T-cell (primary cell): Measurements from ENCODE around the gene BRF1. TPM values are rescaled to one million over a fixed set of nuclear protein-coding genes. Genes with fewer than 3 reads are reported as not detected.

Source experiments
- ATAC-seq, 4 experiments: fragments of 200-7000 bp in 3 of 4; fragments of 150-1000 bp in 1 of 4; cut with Tn5 transposase; replicated peaks in 1 of 4; 1 replicate in 3 of 4; 2 replicates in 1 of 4; pipeline ENCODE4 v1.10.0; 2021; ENCODE audit warnings: moderate library complexity in 3 of 4, mild to moderate bottlenecking in 2 of 4, moderate number of reproducible peaks in 1 of 4
- CTCF ChIA-PET, 2 donors: fragments of 300-600 bp; sonication (Branson Sonifier 250); formaldehyde crosslinking; loops; one replicate each; lab custom pipeline; 2022; ENCODE audit warnings: antibody characterized with exemption in 2 of 2; lab: Charles Lee
- POLR2A ChIA-PET, 2 donors: fragments of 300-600 bp; sonication (Branson Sonifier 250); formaldehyde crosslinking; loops; one replicate each; lab custom pipeline; 2022; ENCODE audit warnings: antibody characterized with exemption in 2 of 2; lab: Charles Lee
- DNase-seq, 35 experiments: peaks; one replicate each; pipeline versions ENCODE4 v3.0.0 to v3.0.0-alpha.2; 2013 to 2023
- H3K27ac ChIP-seq: one replicate; pipeline ENCODE4 v1.5.1; 2013; ENCODE audit warnings: low read length
- H3K27me3 ChIP-seq, 2 experiments: replicated peaks in 1 of 2; 1 replicate in 1 of 2; 2 replicates in 1 of 2; pipeline versions ENCODE4 v1.6.1 to v1.7.0; 2013; ENCODE audit warnings: low read length in 1 of 2, mixed read lengths in 1 of 2; ENCODE audit not compliant: control insufficient read depth in 2 of 2, insufficient read depth in 2 of 2; ENCODE audit errors: extremely low read depth in 1 of 2
- H3K36me3 ChIP-seq, 2 donors: 1 replicate in 1 of 2; 2 replicates in 1 of 2; pipeline versions ENCODE4 v1.6.1 to v1.7.0; 2013; ENCODE audit warnings: low read length in 1 of 2; ENCODE audit not compliant: control insufficient read depth in 2 of 2, insufficient read depth in 1 of 2; ENCODE audit errors: extremely low read depth in 1 of 2
- H3K4me1 ChIP-seq, 2 experiments: 1 replicate in 1 of 2; 2 replicates in 1 of 2; pipeline versions ENCODE4 v1.6.1 to v1.7.0; 2013; ENCODE audit warnings: low read length in 2 of 2, mixed read lengths in 1 of 2; ENCODE audit not compliant: insufficient read depth in 2 of 2, control insufficient read depth in 1 of 2; ENCODE audit errors: extremely low read depth in 1 of 2
- H3K4me3 ChIP-seq, 2 donors: 1 replicate in 1 of 2; 2 replicates in 1 of 2; pipeline versions ENCODE4 v1.5.1 to v1.7.0; 2013; ENCODE audit warnings: mild to moderate bottlenecking in 2 of 2, low read length in 1 of 2, moderate library complexity in 1 of 2; ENCODE audit not compliant: control insufficient read depth in 1 of 2; ENCODE audit errors: extremely low read depth in 1 of 2
- H3K9me3 ChIP-seq: 2 replicates; pipeline ENCODE4 v1.7.0; 2013
- H3K27ac Mint-ChIP-seq, 2 donors: one replicate each; pipeline ENCODE4 v1.8.0; 2020 to 2021; ENCODE audit warnings: mild to moderate bottlenecking in 2 of 2, mixed read lengths in 2 of 2
- H3K27me3 Mint-ChIP-seq, 2 donors: one replicate each; pipeline ENCODE4 v1.8.0; 2021 to 2022; ENCODE audit warnings: mixed read lengths in 2 of 2
- H3K36me3 Mint-ChIP-seq: one replicate; pipeline ENCODE4 v1.8.0; 2021; ENCODE audit warnings: mixed read lengths
- H3K4me1 Mint-ChIP-seq, 3 donors: one replicate each; pipeline ENCODE4 v1.8.0; 2020 to 2022; ENCODE audit warnings: mixed read lengths in 3 of 3, mild to moderate bottlenecking in 1 of 3
- H3K4me3 Mint-ChIP-seq, 3 donors: one replicate each; pipeline ENCODE4 v1.8.0; 2020 to 2022; ENCODE audit warnings: mild to moderate bottlenecking in 3 of 3, mixed read lengths in 3 of 3, moderate library complexity in 3 of 3
- H3K9me3 Mint-ChIP-seq, 3 donors: one replicate each; pipeline ENCODE4 v1.8.0; 2020 to 2022; ENCODE audit warnings: mixed read lengths in 3 of 3
- WGBS: methylation state at CpG from one replicate; pipeline ENCODE4 v1.1.5; 2013; ENCODE audit warnings: missing lambda C conversion rate; ENCODE audit not compliant: insufficient coverage; 5-methylcytosine and 5-hydroxymethylcytosine counted together
- total RNA-seq, 35 experiments: library from RNA in 6 of 35; stranded (reverse) in 6 of 35; fragments of 120-200 nt in 1 of 35; gene quantifications; one replicate each; pipeline versions ENCODE4 v1.2.1 to v1.2.4 and lab custom pipeline; 2013 to 2026

The BRF1 gene
- total RNA-seq (10 to 100 TPM; 57.7 to 70.5 (median 66.5) TPM), total RNA-seq (lab: John Stamatoyannopoulos, UW) (38.9 to 106 (median 83.6) reads per million in 29 experiments)
- total RNA-seq (2013), result 28.6 TPM

GRCh38 chr14:105300542-105301102 lies at the start of gene BRF1:
BRF1 (minus strand) TSS chr14:105301001; CDS start chr14:105300629, 372 bp downstream.
- peak; percentile 88 to 92 (median 90) for ATAC-seq
- Mint-ChIP-seq H3K27ac (peak within 1 kb of the TSS; percentile 87 to 94), H3K36me3 (no peaks in the 10 kb centered on the region), H3K4me3 (peak within 1 kb of the TSS; percentile 85 to 87 (median 86)), H3K4me1 (peaks cover 42 to 46% (median 42%) of the 10 kb centered on the region in 3 donors), H3K9me3 (no peaks in the 10 kb centered on the region), H3K27me3 (no peaks in the 10 kb centered on the region)
- CTCF ChIA-PET, result interaction anchor here (0.6 to 1.0 kb wide), 6 partner anchors 9 to 236 kb away, joined by 3 to 8 read pairs (median 3); partner anchors contain the start of genes PACS2 (in 1 of the 2) and TEDC1 (in 1 of the 2)
- under 1% methylated on average over 90 of the region's 90 CpGs for WGBS
- peaks cover 0 to 4% of the 10 kb centered on the region in 2 donors for H3K36me3 ChIP-seq
- H3K27me3 ChIP-seq, result no peaks in the 10 kb centered on the region
- H3K4me1 ChIP-seq, result peaks cover 7 to 33% of the 10 kb centered on the region in 2 experiments
- peak within 1 kb of the TSS; percentile 86 for H3K27ac ChIP-seq
- POLR2A ChIA-PET, result interaction anchor here in 1 of 2 donors (0.7 to 1.3 kb wide), 2 partner anchors 14 to 235 kb away, joined by 4 to 6 read pairs; partner anchors contain the start of genes GPR132 and PACS2
- H3K4me3 ChIP-seq, result peak within 1 kb of the TSS; percentile 74 to 85
- H3K9me3 ChIP-seq, result no peaks in the 10 kb centered on the region
- peak; percentile 92 to 99 (median 96) for DNase-seq

- ChIA-PET POLR2A (interaction anchor here in 1 of 2 donors (0.6 kb wide), 1 partner anchor 155 kb away, joined by 5 read pairs; no protein-coding TSS in a partner anchor), CTCF (no interaction called here)
- Mint-ChIP-seq H3K36me3 (peaks cover 3% of the 10 kb centered on the region), H3K27me3 (no peaks in the 10 kb centered on the region), H3K9me3 (peaks cover 0 to 5% (median 0%) of the 10 kb centered on the region in 3 donors), H3K27ac (no peak overlapping the region), H3K4me3 (no peak overlapping the region), H3K4me1 (peaks cover 0 to 3% (median 3%) of the 10 kb centered on the region in 3 donors)
- Histone ChIP-seq H3K4me1 (peaks cover 0 to 5% of the 10 kb centered on the region in 2 experiments), H3K36me3 (peaks cover 2 to 10% of the 10 kb centered on the region in 2 donors), H3K4me3 (no peak overlapping the region), H3K9me3 (no peaks in the 10 kb centered on the region), H3K27me3 (no peaks in the 10 kb centered on the region), H3K27ac (no peak overlapping the region)
- WGBS, result 87% methylated on average over 11 of the region's 11 CpGs
- no peak for ATAC-seq
- DNase-seq, result no peak
These were observed 49.2 kb upstream of the BRF1 start for GRCh38 chr14:105349992-105350391.

- ChIA-PET POLR2A (interaction anchor here in 1 of 2 donors (0.6 kb wide), 1 partner anchor 154 kb away, joined by 5 read pairs; no protein-coding TSS in a partner anchor), CTCF (no interaction called here)
- WGBS, result 90% methylated on average over 19 of the region's 19 CpGs
- H3K36me3 ChIP-seq, result peaks cover 0 to 10% of the 10 kb centered on the region in 2 donors
- H3K4me1 Mint-ChIP-seq, result peaks cover 0 to 3% (median 3%) of the 10 kb centered on the region in 3 donors
- no peaks in the 10 kb centered on the region for H3K27me3 Mint-ChIP-seq
- ATAC-seq, result no peak
- H3K27me3 ChIP-seq, result no peaks in the 10 kb centered on the region
- H3K9me3 Mint-ChIP-seq, result peaks cover 0 to 5% (median 0%) of the 10 kb centered on the region in 3 donors
- H3K9me3 ChIP-seq, result no peaks in the 10 kb centered on the region
- H3K4me3 ChIP-seq, result no peak overlapping the region
- H3K27ac Mint-ChIP-seq, result no peak overlapping the region
- H3K36me3 Mint-ChIP-seq, result peaks cover 3% of the 10 kb centered on the region
- no peak overlapping the region for H3K27ac ChIP-seq
- peaks cover 0 to 5% of the 10 kb centered on the region in 2 experiments for H3K4me1 ChIP-seq
- DNase-seq, result no peak
- H3K4me3 Mint-ChIP-seq, result no peak overlapping the region
These were observed 48.3 kb upstream of the BRF1 start for GRCh38 chr14:105348945-105349699.

GRCh38 chr14:105348169-105348944 lies 47.6 kb upstream of the BRF1 start:
- H3K4me3 Mint-ChIP-seq, result no peak overlapping the region

GRCh38 chr14:105347587-105347968 lies 46.8 kb upstream of the BRF1 start:
- Mint-ChIP-seq H3K9me3 (peaks cover 0 to 5% (median 0%) of the 10 kb centered on the region in 3 donors), H3K27me3 (no peaks in the 10 kb centered on the region), H3K4me3 (no peak overlapping the region), H3K27ac (no peak overlapping the region), H3K4me1 (peaks cover 0 to 5% (median 3%) of the 10 kb centered on the region in 3 donors), H3K36me3 (peaks cover 6% of the 10 kb centered on the region)
- ChIA-PET POLR2A (no interaction called here), CTCF (interaction anchor here in 1 of 2 donors (1.0 kb wide), 1 partner anchor 257 kb away, joined by 4 read pairs; no protein-coding TSS in a partner anchor)
- WGBS, result 77% methylated on average over 3 of the region's 8 CpGs
- DNase-seq (no peak), ATAC-seq (no peak)
- Histone ChIP-seq H3K9me3 (no peaks in the 10 kb centered on the region), H3K27ac (no peak overlapping the region), H3K4me3 (no peak overlapping the region), H3K4me1 (peaks cover 0 to 5% of the 10 kb centered on the region in 2 experiments), H3K27me3 (no peaks in the 10 kb centered on the region), H3K36me3 (peaks cover 0 to 10% of the 10 kb centered on the region in 2 donors)

More at GRCh38 chr14:105348169-105348944, 47.6 kb upstream of the BRF1 start:
- Histone ChIP-seq H3K9me3 (no peaks in the 10 kb centered on the region), H3K27me3 (no peaks in the 10 kb centered on the region), H3K36me3 (peaks cover 0 to 10% of the 10 kb centered on the region in 2 donors), H3K27ac (no peak overlapping the region), H3K4me1 (peaks cover 0 to 5% of the 10 kb centered on the region in 2 experiments), H3K4me3 (no peak overlapping the region)
- Mint-ChIP-seq H3K9me3 (peaks cover 0 to 5% (median 0%) of the 10 kb centered on the region in 3 donors), H3K27me3 (no peaks in the 10 kb centered on the region), H3K36me3 (peaks cover 3% of the 10 kb centered on the region), H3K27ac (no peak overlapping the region), H3K4me1 (peaks cover 0 to 3% (median 3%) of the 10 kb centered on the region in 3 donors)
- ChIA-PET POLR2A (no interaction called here), CTCF (interaction anchor here in 1 of 2 donors (1.0 kb wide), 1 partner anchor 258 kb away, joined by 4 read pairs; no protein-coding TSS in a partner anchor)
- no peak for DNase-seq
- no peak for ATAC-seq
- WGBS, result 78% methylated on average over 23 of the region's 26 CpGs
